ENCODE measurements around the gene NANS. TPM values are rescaled to one million over a fixed set of nuclear protein-coding genes. Genes with fewer than 3 reads are reported as not detected.
"Not testable (repeated sequence)": the region's sequence is repeated elsewhere in the genome, so short reads cannot be mapped to it uniquely, and the experiment has no call there.

The NANS gene
- total RNA-seq, 1 donor from 2014 or later = 22.9 TPM

- no peak for TF ChIP-seq CTCF (IDR thresholded peaks at IDR 0.05; ENCODE audit: partially characterized antibody, unreplicated experiment)
- Mint-ChIP-seq H3K36me3 (ENCODE audit: unreplicated experiment) (no peaks in the 10 kb centered on the region), H3K9me3 (ENCODE audit: unreplicated experiment) (no peaks in the 10 kb centered on the region), H3K27ac (ENCODE audit: unreplicated experiment) (no peak overlapping the region), H3K27me3 (ENCODE audit: unreplicated experiment) (no peaks in the 10 kb centered on the region), H3K4me1 (ENCODE audit: low read depth, unreplicated experiment) (peaks cover 3% of the 10 kb centered on the region), H3K4me3 (ENCODE audit: unreplicated experiment) (no peak overlapping the region)
- DNase-seq = no peak
These were observed 15.2 kb downstream of the NANS start for GRCh38 chr9:98071737-98072136.

- H3K27me3 Mint-ChIP-seq (ENCODE audit: unreplicated experiment) = no peaks in the 10 kb centered on the region
- DNase-seq = peak; percentile 85
- peak; percentile 93 for TF ChIP-seq CTCF (IDR thresholded peaks at IDR 0.05; ENCODE audit: partially characterized antibody, unreplicated experiment)
- H3K9me3 Mint-ChIP-seq (ENCODE audit: unreplicated experiment) = no peaks in the 10 kb centered on the region
- peaks cover 3% of the 10 kb centered on the region for H3K4me1 Mint-ChIP-seq (ENCODE audit: low read depth, unreplicated experiment)
- no peak overlapping the region for H3K4me3 Mint-ChIP-seq (ENCODE audit: unreplicated experiment)
- H3K27ac Mint-ChIP-seq (ENCODE audit: unreplicated experiment) = no peak overlapping the region
- H3K36me3 Mint-ChIP-seq (ENCODE audit: unreplicated experiment) = no peaks in the 10 kb centered on the region
These were observed 17.8 kb downstream of the NANS start for GRCh38 chr9:98074115-98074990.

GRCh38 chr9:98075332-98075805, 18.8 kb downstream of the NANS start:
- H3K9me3 Mint-ChIP-seq (ENCODE audit: unreplicated experiment) = no peaks in the 10 kb centered on the region
- no peaks in the 10 kb centered on the region for H3K27me3 Mint-ChIP-seq (ENCODE audit: unreplicated experiment)
- peaks cover 3% of the 10 kb centered on the region for H3K4me1 Mint-ChIP-seq (ENCODE audit: low read depth, unreplicated experiment)
- no peak overlapping the region for H3K27ac Mint-ChIP-seq (ENCODE audit: unreplicated experiment)
- no peaks in the 10 kb centered on the region for H3K36me3 Mint-ChIP-seq (ENCODE audit: unreplicated experiment)
- TF ChIP-seq CTCF (IDR thresholded peaks at IDR 0.05; ENCODE audit: partially characterized antibody, unreplicated experiment) = no peak
- no peak overlapping the region for H3K4me3 Mint-ChIP-seq (ENCODE audit: unreplicated experiment)
- no peak for DNase-seq

DNA sequence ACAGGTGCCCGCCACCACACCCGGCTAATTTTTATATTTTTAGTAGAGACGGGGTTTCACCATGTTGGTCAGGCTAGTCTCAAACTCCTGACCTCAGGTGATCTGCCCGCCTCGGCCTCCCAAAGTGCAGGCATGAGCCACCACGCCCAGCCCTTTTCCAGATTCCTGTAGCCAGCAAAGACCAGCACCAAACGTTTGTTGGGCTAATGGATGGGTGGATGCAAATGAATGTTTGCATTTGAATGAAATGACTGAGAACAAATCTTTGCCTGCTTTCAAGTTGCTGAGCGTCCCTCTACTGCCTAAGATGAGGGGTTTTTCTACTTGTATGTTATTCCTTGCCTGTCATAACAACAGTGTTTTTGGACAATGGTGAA, 20.0 kb downstream of the NANS start:
- not testable (repeated sequence) for DNase-seq; H3K4me1 Mint-ChIP-seq (ENCODE audit: low read depth, unreplicated experiment); H3K27ac Mint-ChIP-seq (ENCODE audit: unreplicated experiment); H3K4me3 Mint-ChIP-seq (ENCODE audit: unreplicated experiment); H3K27me3 Mint-ChIP-seq (ENCODE audit: unreplicated experiment); H3K9me3 Mint-ChIP-seq (ENCODE audit: unreplicated experiment); H3K36me3 Mint-ChIP-seq (ENCODE audit: unreplicated experiment)

DNA sequence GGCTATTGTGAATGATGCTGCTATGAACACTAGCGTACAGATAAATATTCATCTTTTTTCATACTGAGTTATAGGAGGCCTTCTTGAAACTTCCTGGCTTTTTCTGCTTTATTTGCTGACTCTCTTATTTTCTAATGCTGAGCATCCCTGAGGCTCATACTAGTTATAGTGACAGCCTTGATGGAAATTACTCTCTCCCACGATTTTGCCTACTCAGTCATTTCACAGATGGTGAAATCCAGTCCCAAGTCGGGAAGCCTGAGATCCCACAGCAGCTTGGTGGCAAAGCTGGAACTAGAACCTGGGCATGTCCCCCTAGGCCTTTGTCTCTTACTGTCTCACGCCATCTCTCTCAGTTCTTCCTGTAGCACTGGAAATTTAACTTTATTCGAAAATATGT, 22.4 kb downstream of the NANS start:
- Mint-ChIP-seq H3K4me3 (ENCODE audit: unreplicated experiment) (no peak overlapping the region), H3K27me3 (ENCODE audit: unreplicated experiment) (no peaks in the 10 kb centered on the region), H3K9me3 (ENCODE audit: unreplicated experiment) (no peaks in the 10 kb centered on the region), H3K4me1 (ENCODE audit: low read depth, unreplicated experiment) (peaks cover 5% of the 10 kb centered on the region), H3K36me3 (ENCODE audit: unreplicated experiment) (no peaks in the 10 kb centered on the region), H3K27ac (ENCODE audit: unreplicated experiment) (no peak overlapping the region)
- no peak for TF ChIP-seq CTCF (IDR thresholded peaks at IDR 0.05; ENCODE audit: partially characterized antibody, unreplicated experiment)
- no peak for DNase-seq
